ENCODE data around the gene MED26. TPM values are rescaled to one million over a fixed set of nuclear protein-coding genes. Genes with fewer than 3 reads are reported as not detected.

MED26 gene
- total and polyA plus RNA-seq, 2 of the 13 experiments (the other 11 are each of a cell fraction or from before 2014, with no cell fraction given): 3.5 to 3.8 TPM

GRCh38 chr19:16572332-16573211 is 55.4 kb downstream of the MED26 start, which contains the start of gene SLC35E1 (continued):
- TF ChIP-seq ZNF749 (CRISPR knock-in tag; IDR thresholded peaks at IDR 0.05; ENCODE audit: borderline replicate concordance) (peak; percentile 32; the same call in 1 of the 2 replicates), ZNF572 (CRISPR knock-in tag; IDR thresholded peaks at IDR 0.05) (no peak), NFYB (CRISPR knock-in tag; IDR thresholded peaks at IDR 0.05) (peak; percentile 82), HDAC1 (CRISPR knock-in tag; IDR thresholded peaks at IDR 0.05) (peak; percentile 91), MYC (CRISPR knock-in tag; IDR thresholded peaks at IDR 0.05; ENCODE audit: borderline replicate concordance) (peak; percentile 82), SMC3 (IDR thresholded peaks at IDR 0.05; ENCODE audit: low read length) (no peak), ATM (IDR thresholded peaks at IDR 0.05; ENCODE audit: borderline replicate concordance) (no peak), TBX2 (CRISPR knock-in tag; IDR thresholded peaks at IDR 0.05; ENCODE audit: borderline replicate concordance) (no peak), ZNF639 (CRISPR knock-in tag; conservative IDR thresholded peaks at IDR 0.05) (peak; percentile 90), ZSCAN21 (CRISPR knock-in tag; IDR thresholded peaks at IDR 0.05; ENCODE audit: borderline replicate concordance) (0 out of 2 replicates have a peak, but pooled peaks have one; percentile 32), HOXA5 (CRISPR knock-in tag; IDR thresholded peaks at IDR 0.05) (peak; percentile 90), RBFOX2 (IDR thresholded peaks at IDR 0.05; ENCODE audit: low read depth, low read length) (peak; percentile 77), ZNF563 (CRISPR knock-in tag; IDR thresholded peaks at IDR 0.05) (peak; percentile 58), PHF20 (CRISPR knock-in tag; IDR thresholded peaks at IDR 0.05) (peak; percentile 97), ARID2 (CRISPR knock-in tag; IDR thresholded peaks at IDR 0.05; ENCODE audit: borderline replicate concordance) (0 out of 2 replicates have a peak, but pooled peaks have one; percentile 6), REST (IDR thresholded peaks at IDR 0.05; ENCODE audit: borderline replicate concordance in 1 of 2, low read depth in 1 of 2, low read length in 2 of 2) (peak in 1 of 2 experiments; percentile 45; a peak in 1 of 4 replicates), FOXP1 (IDR thresholded peaks at IDR 0.05) (no peak), FOXP1 (CRISPR knock-in tag; IDR thresholded peaks at IDR 0.05) (no peak), YY1 (IDR thresholded peaks at IDR 0.05; ENCODE audit: insufficient read depth, insufficient replicate concordance, low read depth, low read length) (peak; percentile 57), NR1H2 (CRISPR knock-in tag; IDR thresholded peaks at IDR 0.05; ENCODE audit: borderline replicate concordance, low read depth) (no peak), THAP8 (CRISPR knock-in tag; IDR thresholded peaks at IDR 0.05; ENCODE audit: borderline replicate concordance) (no peak), ZNF275 (CRISPR knock-in tag; IDR thresholded peaks at IDR 0.05; ENCODE audit: borderline replicate concordance) (peak; percentile 47; the same call in 1 of the 2 replicates), EHMT2 (IDR thresholded peaks at IDR 0.05; ENCODE audit: borderline replicate concordance, low read depth, low read length) (no peak)
